ENCODE measurements around the gene LCE1C.

LCE1C gene, protein sequence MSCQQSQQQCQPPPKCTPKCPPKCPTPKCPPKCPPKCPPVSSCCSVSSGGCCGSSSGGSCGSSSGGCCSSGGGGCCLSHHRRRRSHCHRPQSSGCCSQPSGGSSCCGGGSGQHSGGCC

DNA sequence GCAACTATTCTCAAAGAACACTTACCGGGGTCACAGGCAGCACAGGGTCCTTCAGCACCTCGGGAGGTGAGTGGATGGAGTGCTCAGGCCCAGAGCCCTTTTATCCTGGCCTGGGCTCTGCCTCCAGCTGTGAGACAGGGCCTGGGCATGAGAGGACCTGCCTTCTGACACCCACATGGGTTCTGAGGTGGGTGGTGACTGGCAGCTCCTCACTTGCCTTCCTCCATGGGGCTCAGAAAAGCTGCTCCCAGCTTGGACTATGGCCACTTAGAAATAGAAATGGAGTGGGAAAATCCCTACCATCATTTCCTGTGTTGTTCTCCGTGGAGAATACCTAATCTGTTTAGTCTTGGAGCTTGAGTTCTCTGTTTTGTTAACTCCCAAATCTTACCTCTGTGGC lies at the start of gene LCE1C:
LCE1C (minus strand) TSS at position 76 of the 400 bp plus-strand sequence. CDS start 1,173 bp downstream, outside the sequence.
- no peak for DNase-seq

DNA sequence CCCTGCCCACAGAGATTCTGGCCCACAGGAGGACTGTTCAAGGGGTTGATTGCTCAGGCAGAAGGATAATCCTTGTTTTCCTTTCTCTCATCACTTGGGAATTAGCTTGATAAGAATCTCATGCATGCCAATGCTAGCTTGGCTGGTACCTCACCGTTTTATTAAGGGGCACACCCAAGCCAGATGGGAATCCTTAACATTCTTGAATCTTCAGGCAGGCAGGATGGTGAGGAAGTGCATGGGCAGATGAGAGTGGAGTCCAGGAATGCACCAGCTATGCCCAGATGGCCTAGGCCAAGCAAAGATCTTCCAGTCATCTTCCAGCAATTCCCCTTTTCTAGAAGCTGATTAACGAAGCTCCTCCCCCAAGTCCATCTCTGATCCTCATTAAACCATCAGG lies 49.2 kb upstream of the LCE1C start:
- no peak for DNase-seq

DNA sequence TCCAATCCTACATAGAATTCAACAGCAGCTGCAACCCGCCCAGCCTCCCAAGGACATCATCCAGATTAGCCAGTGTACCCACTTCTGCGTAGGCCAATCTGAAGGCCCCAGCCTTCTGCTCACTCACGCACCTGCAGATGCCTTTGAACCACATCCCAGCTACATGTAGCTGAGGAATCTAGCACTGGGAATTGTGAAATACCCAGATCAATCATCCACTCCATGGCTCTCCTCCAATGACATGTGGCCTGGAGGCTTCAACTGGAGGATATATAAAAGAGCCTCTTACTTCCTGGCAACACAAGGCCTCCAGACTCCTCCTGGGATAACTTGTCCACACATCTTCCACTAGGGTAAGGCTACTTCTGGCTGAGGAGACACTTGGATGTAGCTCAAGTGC lies 36.1 kb upstream of the LCE1C start, which contains the start of gene LCE6A:
LCE6A (plus strand) TSS at position 301 of the 400 bp plus-strand sequence. CDS start 665 bp downstream, outside the sequence.
- no peak for DNase-seq

DNA sequence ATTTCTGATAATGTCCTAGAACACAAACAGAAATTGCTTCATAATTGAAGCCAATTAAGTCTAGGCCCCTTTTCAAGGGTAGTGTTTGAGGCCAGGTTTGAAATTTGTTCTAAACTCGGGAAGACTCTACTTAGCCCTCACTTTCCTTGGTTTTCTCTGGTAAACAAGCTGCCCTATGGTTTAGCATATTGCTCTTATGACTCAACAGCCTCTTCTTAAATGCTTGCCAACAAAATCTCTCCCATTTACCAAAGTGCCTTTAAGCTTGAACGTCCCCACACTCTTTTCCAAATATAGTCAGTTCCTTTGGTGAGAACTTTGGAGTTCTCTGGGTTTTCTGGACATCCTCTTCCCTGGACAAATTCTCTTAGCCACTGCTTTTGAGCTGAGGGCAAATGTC lies 30.4 kb upstream of the LCE1C start:
- DNase-seq: no peak

DNA sequence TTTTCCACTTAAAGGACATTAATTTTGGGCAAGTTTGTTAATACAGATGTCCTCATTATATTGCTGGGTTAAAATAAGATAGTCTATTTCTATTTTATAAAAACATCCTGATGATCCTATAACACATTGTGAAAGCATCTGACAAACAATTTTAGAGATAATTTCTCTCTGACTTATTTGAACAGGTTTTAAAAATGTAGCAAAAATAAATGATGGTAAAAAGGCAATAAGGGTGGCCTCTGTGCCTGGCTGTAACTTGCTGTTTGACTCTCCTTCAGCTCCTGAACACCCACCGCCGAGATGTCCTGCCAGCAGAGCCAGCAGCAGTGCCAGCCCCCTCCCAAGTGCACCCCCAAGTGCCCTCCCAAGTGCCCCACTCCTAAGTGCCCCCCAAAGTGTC lies 20.7 kb upstream of the LCE1C start, which contains the start of gene LCE1A:
LCE1A (plus strand) TSS at position 301 of the 400 bp plus-strand sequence; CDS start at position 301, 0 bp downstream.
- no peak for DNase-seq

DNA sequence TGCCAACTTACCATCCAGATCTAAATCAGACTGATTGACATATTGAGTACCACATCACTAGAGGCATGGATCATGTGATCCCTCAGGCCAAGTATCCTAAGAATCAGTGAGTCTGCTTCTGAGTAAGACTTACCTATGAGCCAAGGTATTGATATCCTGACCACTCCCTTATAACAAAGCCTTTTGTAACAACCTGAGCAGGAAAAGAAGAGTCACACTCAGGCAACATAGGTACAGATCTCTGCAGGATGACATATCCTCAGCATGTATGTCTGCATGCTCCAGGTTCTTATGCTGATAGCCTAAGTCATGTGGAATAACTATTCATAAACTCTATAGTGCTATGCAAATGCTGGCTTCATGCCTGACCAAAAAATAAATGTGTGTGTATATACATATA lies 18.5 kb upstream of the LCE1C start:
- no peak for DNase-seq

DNA sequence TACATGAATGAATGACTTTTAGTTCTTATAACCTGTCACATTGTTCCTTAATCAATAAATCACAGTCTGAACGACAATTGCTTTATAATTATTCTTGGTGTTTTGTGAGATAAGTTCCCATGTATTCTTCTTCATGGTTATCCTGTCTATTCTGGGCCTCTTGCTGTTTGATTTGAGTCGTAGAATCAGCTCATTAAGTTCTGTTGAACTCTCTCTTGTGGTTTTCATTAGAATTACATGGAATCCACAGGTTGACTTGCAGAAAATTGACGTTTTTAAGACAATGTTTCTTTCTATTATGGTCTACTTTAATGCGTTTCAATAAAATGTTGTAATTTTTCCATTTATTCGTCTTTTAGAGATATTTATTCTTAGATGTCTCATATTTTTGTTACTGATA lies 16.8 kb upstream of the LCE1C start:
- DNase-seq: no peak

DNA sequence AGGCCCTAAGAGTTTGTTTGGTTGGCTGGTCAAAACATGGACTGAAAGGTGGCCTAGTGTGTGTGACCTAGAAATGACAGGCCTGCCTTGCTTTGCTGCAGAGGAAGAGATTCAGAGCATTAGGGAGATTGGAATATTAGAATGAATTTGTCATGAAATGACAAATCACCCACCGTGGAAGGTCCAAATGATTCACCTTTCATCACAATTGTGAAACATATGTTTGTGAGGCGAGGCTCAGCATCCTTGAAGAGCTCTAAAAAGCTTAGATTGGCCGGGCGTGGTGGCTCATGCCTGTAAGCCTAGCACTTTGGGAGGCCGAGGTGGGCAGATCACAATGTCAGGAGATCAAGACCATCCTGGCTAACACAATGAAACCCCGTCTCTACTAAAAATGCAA lies 10.9 kb upstream of the LCE1C start:
- DNase-seq: no peak

DNA sequence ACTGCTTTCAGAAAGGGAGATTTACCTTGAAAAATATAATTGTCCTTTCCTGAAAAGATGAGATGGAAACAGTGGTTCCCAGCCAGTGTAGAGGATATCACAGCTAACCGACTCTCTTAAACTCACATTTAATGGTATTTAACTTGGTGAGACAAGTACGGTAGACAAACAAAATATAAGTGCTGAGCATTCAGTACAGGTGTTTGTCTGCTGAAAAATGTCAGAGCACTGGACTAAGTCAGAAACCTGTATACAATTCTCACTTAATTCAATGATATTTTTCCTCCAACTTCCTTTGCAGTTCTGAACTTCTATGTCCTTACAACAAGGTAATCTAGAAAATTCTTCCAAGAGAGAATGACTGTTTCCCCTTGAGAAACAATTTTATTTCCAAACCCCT lies 5.2 kb upstream of the LCE1C start, which contains the start of gene LCE1B:
LCE1B (plus strand) TSS at position 301 of the 400 bp plus-strand sequence. CDS start 476 bp downstream, outside the sequence.
- no peak for DNase-seq

DNA sequence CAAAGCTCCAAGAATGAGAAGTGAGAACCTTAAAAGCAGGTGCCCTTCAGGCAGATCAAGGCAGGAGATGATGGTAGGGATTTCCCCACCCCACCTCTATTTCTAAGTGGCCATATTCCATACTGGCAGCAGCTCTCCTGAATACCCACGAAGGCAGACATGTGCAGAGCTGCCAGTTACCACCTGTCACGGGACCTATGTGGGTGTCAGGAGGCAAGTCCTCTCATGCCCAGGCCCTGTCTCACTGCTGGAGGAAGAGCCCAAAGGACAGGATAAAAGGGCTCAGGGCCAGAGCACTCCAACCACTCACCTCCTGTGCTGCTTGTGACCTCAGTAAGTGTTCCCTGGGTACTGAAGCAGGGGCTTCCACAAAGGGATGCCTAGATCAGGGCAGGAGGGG lies 4.6 kb upstream of the LCE1C start:
- no peak for DNase-seq

DNA sequence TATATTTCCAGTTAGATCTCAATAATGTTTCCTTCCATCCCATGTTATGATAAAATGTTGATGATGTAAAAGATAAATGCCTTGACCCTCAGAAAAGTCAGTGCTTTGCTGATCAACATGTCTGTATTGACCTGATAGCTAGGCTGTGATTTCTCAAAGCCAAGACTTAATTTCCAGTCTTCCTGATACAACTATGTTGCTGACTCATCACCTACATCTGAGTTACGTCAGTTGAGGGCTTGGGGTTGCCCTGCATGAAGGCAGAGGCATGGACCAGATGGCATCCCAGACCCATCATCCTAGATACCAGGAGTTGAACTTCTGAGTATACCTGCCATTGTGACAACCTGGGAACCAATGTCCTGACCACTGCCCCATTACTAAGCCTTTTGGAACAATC lies 5.1 kb downstream of the LCE1C start:
- DNase-seq: no peak

DNA sequence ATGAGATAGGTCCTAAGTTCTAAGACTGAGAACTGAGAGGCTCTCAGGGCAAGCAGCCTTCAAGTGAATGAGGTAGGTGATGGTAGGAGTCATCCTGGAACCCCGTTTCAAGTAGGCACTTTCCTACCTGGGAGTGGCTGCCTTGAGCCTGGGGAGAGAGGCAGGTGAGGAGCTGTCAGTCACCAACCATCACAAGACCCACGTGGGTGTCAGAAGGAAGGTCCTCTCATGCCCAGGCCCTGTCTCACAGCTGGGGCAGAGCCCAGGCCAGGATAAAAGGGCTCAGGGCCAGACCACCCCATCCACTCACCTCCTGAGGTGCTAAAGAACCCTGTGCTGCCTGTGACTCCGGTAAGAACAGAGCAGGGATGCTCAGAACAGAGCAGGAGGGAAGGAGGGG lies 10.0 kb downstream of the LCE1C start, which contains the start of gene LCE1D:
LCE1D (plus strand) TSS at position 301 of the 400 bp plus-strand sequence. CDS start 1,074 bp downstream, outside the sequence.
- no peak for DNase-seq

DNA sequence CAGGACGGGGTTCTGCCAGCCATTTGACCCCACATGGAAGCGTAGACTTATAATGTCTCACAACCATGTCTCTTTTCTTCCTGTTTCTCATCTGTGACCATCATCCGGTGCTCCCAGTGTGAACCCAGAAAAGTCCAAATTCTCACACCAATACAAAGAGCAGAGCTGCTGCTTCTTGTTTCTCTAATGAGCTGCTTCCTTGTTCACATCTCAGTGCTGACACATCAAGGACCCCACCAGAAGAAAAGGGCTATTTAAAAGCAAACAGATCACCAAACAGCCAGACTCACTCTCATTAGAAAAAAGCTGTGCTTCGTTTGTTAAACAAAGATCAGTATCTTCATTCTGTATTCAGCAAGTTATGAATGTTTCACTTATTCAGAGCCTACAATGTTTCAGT lies 10.8 kb downstream of the LCE1C start:
- DNase-seq: no peak

DNA sequence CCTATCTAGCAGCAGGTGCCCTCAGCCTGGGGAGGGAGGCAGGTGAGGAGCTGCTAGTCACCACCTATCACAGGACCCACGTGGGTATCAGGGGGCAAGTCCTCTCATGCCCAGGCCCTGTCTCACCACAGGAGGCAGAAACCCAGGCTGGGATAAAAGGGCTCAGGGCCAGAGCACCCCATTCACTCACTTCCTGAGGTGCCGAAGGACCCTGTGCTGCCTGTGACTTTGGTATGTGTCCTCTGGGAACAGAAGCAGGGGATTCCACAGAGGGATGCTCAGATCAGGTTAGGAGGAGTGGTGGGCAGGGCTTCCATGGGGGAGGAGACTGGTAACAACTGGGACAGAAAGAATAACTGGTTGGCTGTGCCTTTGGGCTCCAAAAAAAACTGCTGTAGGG lies 20.4 kb downstream of the LCE1C start, which contains the start of gene LCE1E:
LCE1E (plus strand) TSS at position 181 of the 400 bp plus-strand sequence. CDS start 1,043 bp downstream, outside the sequence.
- DNase-seq: no peak

DNA sequence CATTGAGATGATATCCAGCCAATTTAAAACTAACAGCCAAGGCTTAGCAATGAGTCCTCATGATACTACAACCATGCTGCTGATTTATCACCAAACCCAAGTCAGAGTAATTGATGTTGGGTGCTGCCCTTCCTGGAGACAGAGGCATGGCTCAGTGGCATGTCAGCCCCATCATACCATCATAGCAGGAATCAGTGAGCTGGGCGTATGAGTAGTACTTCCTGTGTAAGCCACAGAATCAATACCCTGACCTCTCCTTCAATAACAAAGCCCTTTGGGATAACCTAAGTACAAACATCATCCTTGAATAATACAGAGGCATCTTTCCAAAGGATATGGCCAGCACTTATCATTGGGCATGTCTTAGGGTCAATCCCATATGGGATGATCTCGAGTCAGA lies 23.4 kb downstream of the LCE1C start:
- no peak for DNase-seq

DNA sequence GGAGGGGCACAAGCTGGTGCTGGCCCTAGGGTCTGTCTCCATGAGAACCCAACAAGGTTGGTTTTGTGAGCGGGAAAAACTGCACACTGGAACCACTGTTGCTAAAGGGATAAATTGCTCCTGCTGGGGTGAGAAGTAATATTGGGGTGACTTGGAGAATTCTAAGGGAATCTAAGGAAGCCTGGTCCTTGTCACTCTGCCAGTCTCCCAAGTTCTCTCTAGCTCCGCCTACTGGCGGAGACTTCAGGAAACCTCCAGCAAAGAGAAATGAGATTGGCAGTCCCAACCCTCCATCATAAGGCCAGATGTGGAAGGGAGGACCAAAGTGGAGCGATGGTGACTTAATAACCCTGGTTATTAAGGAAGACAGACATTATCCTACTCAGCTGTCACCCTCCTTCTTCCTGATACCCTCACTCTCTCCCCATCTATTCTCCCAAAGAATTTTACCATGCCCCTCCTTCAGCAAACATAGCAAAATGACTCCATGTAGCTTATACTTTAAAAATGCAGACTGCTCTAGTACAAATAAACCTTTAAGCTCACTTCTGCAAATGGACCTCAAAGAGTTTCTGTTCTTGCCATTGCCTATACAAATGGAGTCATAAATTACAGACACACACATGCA lies 28.8 kb downstream of the LCE1C start:
- no peak for DNase-seq

DNA sequence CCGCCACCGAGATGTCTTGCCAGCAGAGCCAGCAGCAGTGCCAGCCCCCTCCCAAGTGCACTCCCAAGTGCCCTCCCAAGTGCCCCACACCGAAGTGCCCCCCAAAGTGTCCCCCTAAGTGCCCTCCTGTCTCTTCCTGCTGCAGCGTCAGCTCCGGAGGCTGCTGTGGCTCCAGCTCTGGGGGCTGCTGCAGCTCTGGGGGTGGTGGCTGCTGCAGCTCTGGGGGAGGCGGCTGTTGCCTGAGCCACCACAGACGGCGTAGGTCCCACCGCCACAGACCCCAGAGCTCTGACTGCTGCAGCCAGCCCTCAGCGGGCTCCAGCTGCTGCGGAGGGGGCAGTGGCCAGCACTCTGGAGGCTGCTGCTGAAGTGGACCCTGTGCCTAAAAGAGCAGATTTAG lies 30.1 kb downstream of the LCE1C start:
- no peak for DNase-seq

DNA sequence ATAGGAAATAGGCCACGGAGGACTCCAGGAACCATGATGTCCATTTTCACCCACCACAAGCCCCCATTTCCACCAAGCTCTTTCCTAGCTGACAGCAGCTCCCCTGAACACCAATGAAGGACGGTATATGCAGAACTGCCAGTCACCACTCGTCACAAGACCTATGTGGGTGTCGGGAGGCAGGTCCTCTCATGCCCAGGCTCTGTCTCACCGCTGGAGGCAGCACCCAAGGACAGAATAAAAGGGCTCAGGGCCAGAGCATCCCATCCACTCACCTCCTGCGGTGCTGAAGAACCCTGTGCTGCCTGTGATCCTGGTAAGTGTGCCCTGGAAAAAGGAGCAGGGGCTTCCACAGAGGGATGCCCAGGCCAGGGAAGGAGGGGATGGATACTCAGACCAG lies 31.6 kb downstream of the LCE1C start, which contains the start of gene LCE1F:
LCE1F (plus strand) TSS at position 266 of the 400 bp plus-strand sequence. CDS start 1,232 bp downstream, outside the sequence.
- DNase-seq: no peak

DNA sequence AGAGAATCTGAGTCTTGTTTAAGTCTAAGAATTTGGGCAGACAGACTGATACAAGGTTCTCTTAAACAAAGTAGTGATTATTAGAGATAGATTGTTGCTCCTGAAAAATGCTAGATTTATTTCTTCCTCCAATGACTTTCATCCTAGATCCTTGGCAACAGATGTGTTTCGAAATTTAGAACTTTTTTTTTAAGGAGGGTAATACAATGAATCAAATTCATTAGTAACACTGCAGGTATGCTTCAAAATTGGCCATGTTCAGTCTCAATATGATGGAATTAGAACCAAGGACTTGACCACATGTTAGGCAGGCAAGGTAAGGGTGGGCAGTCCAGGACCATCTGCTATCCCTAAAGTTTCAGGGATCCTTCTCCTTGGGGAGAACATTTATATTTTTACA lies 36.0 kb downstream of the LCE1C start:
- DNase-seq: no peak

DNA sequence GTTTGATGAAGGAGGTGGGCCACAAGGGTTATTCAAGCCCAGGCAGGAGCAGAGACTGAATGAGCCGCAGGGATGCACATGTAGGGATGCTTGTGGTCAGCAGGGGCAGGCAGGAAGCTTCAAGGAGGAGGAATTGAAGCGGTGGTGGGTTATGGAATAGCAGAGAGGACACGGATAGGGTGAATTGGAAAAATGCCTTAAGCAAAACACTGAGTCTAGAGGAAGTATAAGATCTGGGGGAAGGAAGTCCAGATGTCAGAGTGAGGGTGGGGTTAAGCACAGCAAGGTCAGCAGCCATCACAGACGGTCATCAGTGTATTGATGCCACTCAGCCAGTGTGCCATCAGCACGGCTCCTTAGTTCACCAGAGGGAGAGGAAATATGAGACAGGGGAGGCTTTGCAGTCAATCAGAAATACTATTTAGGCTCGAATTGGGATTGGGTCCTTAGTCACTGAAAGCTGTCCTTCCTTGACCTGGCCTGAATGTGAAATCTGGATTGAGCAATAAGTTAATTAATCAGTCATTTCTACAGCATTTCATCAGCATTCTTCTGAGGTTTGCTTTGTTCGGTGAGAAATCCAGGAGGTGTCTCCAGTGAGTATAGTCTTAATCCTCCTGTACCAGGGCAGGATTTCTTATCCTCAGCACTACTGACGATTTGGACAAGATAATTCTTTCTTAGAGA lies 37.5 kb downstream of the LCE1C start:
- DNase-seq: no peak

DNA sequence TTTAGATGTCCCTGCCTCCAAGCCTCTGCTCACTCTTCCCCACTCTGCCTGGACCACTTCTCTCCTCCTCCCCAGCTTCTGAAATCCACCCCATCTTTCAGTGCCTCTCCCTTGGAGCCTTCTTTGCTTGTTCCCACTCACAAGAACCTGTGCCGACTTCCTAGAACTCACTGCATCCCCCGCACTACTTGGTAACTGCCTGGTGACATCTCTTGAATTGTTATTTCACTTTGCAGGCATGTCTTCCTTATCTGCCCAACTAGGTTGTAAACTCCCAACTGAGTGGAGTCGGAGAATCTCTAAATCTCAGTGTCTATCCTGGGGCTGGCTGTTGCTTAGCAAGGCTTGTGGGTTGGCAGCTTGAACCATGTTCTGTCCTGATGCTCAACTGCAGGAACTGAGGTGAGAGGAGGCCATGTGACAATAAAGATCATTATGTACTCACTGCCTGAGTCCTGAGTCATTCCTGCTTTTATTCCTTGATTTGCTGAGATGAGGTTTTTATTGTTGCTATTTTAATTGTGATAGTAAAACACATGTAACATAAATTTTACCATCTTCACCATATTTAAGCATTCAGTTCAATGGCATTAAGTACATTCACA lies 44.7 kb downstream of the LCE1C start:
- no peak for DNase-seq

DNA sequence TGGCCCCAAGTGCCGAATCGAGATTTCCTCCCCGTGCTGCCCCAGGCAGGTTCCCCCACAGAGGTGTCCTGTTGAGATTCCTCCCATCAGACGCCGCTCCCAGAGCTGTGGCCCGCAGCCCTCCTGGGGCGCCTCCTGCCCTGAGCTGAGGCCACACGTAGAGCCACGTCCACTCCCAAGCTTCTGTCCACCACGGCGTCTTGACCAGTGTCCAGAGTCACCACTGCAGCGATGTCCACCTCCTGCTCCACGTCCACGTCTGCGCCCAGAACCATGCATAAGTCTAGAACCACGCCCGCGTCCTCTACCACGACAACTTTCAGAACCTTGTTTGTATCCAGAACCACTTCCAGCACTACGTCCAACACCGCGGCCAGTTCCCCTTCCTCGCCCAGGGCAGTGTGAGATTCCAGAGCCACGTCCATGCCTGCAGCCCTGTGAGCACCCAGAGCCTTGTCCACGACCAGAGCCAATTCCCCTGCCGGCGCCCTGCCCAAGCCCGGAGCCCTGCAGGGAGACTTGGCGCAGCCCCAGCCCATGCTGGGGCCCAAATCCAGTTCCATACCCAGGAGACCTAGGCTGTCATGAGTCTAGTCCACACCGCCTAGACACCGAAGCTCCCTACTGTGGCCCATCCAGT lies 45.8 kb downstream of the LCE1C start:
- DNase-seq: no peak
